ENCODE data around the gene ATP8A1. TPM values are rescaled to one million over a fixed set of nuclear protein-coding genes. Genes with fewer than 3 reads are reported as not detected.

Gene ATP8A1
- total RNA-seq, 2 experiments from 2014 or later: 80.0 to 141 TPM

DNA sequence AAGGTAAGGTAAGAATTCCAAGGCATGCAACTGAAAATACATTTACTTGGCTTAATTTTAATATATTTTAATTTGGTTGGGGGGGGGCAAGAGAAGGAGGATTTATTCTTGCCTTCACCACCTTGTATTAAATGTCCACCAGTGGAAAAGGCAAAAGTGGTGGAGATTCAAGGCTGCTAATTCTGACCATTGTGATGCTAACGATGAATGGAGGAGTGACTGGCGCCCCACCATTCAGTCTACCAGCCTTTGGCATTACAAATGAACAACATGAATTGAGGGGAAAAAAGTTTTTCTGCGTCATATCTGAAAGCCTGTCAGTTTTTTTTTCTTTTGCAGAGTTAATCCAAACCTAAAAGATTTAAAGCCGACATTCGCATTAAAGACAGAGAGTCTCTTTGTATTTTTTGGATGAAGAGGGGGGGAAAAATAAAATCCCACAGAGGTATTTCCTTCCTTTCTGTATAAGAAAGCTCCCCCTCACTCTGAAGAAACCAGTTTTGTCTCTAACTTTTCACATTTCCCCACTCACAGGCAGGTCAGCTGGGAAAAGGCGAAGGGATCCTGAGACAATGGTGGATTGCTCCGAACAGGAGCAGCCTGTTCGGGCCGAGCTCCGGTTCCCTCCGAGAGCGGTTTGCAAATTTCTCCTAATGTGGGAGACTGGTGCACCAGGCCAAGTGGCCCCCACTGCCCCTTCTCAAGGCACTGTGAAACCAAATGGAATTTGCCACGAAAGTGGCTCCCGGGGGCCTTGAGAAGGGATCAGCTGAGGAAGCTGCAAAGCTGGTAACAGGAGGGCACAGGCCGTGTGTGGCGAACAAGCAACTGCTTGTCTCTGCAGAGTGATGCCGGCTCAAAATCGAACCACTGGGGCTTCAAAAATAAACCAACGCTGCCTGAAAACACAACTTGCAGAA is 231.5 kb downstream of the ATP8A1 start:
- Histone ChIP-seq H3K36me3 (ENCODE audit: insufficient read depth, low read length) (peaks cover 73% of the 10 kb centered on the region), H3K27ac (ENCODE audit: low read depth, low read length, poor library complexity, severe bottlenecking) (no peak overlapping the region), H3K9me3 (ENCODE audit: low read length) (no peaks in the 10 kb centered on the region), H3K79me2 (ENCODE audit: insufficient read depth, low read depth, low read length) (no peaks in the 10 kb centered on the region), H2AFZ (ENCODE audit: low read length) (no peak overlapping the region), H3K4me2 (ENCODE audit: low read length) (no peak overlapping the region), H3K4me3 (ENCODE audit: low read depth, low read length, poor library complexity, severe bottlenecking) (no peak overlapping the region), H3K9me2 (ENCODE audit: insufficient read depth, low read length) (no peaks in the 10 kb centered on the region), H4K20me1 (ENCODE audit: insufficient read depth, low read length) (no peaks in the 10 kb centered on the region), H3K4me1 (ENCODE audit: insufficient read depth, low read length, poor library complexity, severe bottlenecking) (no peaks in the 10 kb centered on the region)
- intact Hi-C loops (cut with micrococcal nuclease; ENCODE audit: unreplicated experiment): no loop called here
- ChIA-PET CTCF (ENCODE audit: unreplicated experiment) (no interaction called here), POLR2A (no interaction called here)
- BruUV-seq (replicated peaks): no TSS peak
- TF ChIP-seq EZH2phosphoT487 (IDR thresholded peaks at IDR 0.05; ENCODE audit: borderline replicate concordance, low read depth, low read length): no peak
- TF ChIP-seq, protein P1, sequence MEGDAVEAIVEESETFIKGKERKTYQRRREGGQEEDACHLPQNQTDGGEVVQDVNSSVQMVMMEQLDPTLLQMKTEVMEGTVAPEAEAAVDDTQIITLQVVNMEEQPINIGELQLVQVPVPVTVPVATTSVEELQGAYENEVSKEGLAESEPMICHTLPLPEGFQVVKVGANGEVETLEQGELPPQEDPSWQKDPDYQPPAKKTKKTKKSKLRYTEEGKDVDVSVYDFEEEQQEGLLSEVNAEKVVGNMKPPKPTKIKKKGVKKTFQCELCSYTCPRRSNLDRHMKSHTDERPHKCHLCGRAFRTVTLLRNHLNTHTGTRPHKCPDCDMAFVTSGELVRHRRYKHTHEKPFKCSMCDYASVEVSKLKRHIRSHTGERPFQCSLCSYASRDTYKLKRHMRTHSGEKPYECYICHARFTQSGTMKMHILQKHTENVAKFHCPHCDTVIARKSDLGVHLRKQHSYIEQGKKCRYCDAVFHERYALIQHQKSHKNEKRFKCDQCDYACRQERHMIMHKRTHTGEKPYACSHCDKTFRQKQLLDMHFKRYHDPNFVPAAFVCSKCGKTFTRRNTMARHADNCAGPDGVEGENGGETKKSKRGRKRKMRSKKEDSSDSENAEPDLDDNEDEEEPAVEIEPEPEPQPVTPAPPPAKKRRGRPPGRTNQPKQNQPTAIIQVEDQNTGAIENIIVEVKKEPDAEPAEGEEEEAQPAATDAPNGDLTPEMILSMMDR (conservative IDR thresholded peaks at IDR 0.05; ENCODE audit: low read length): no peak
- no peak for DNase-seq (ENCODE audit: low spot score)

DNA sequence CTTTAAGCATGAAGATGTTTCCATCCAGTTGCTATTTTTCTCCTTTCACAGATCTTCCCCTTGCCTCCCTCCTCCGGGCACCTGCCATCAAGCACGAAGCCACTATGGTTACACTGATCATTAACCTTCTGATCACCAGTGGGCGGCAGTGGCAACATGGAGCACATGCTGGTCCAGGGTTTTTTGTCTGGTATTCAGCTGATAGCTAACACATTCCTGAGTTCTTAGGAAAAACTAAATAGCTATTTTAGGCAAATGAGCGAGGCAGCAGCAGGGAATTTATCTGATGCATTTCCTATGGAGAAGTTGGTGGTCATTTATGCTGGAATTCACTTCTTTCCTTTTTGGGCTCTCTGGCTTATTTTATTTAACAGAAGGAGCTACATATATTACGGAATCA is 236.8 kb downstream of the ATP8A1 start:
- no peak for TF ChIP-seq EZH2phosphoT487 (IDR thresholded peaks at IDR 0.05; ENCODE audit: borderline replicate concordance, low read depth, low read length)
- TF ChIP-seq, protein P1 (conservative IDR thresholded peaks at IDR 0.05; ENCODE audit: low read length): no peak
- Histone ChIP-seq H3K79me2 (ENCODE audit: insufficient read depth, low read depth, low read length) (no peaks in the 10 kb centered on the region), H3K4me1 (ENCODE audit: insufficient read depth, low read length, poor library complexity, severe bottlenecking) (no peaks in the 10 kb centered on the region), H3K4me2 (ENCODE audit: low read length) (no peak overlapping the region), H3K9me3 (ENCODE audit: low read length) (no peaks in the 10 kb centered on the region), H2AFZ (ENCODE audit: low read length) (no peak overlapping the region), H3K4me3 (ENCODE audit: low read depth, low read length, poor library complexity, severe bottlenecking) (no peak overlapping the region), H3K36me3 (ENCODE audit: insufficient read depth, low read length) (peaks cover 90% of the 10 kb centered on the region), H4K20me1 (ENCODE audit: insufficient read depth, low read length) (no peaks in the 10 kb centered on the region), H3K27ac (ENCODE audit: low read depth, low read length, poor library complexity, severe bottlenecking) (no peak overlapping the region), H3K9me2 (ENCODE audit: insufficient read depth, low read length) (no peaks in the 10 kb centered on the region)
- CTCF ChIA-PET (ENCODE audit: unreplicated experiment): no interaction called here
- DNase-seq (ENCODE audit: low spot score): no peak
- POLR2A ChIA-PET: no interaction called here
- intact Hi-C loops (cut with micrococcal nuclease; ENCODE audit: unreplicated experiment): no loop called here
- BruUV-seq (replicated peaks): no TSS peak

DNA sequence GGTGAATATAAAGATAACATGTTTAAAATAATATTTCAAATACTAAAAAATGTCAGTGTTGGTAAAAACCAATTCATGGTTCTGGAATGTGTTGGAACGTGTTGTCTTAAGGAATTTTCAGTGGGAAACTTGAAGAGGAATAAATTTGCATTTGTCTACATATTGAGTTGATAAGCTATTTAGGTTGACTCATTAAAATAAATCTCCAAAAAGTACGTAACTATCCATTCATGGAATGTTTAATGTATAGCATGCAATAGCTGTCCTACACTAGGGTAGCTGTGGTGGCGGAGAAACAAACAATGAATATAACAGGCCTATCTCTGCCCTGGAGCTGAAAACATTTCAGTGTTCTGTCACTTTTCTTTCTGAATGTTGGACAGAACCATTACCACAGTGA is 239.4 kb downstream of the ATP8A1 start:
- intact Hi-C loops (cut with micrococcal nuclease; ENCODE audit: unreplicated experiment): no loop called here
- H3K27ac ChIP-seq (ENCODE audit: low read depth, low read length, poor library complexity, severe bottlenecking): no peak overlapping the region
- H3K79me2 ChIP-seq (ENCODE audit: insufficient read depth, low read depth, low read length): no peaks in the 10 kb centered on the region
- BruUV-seq (replicated peaks): no TSS peak
- CTCF ChIA-PET (ENCODE audit: unreplicated experiment): no interaction called here
- DNase-seq (ENCODE audit: low spot score): no peak
- H2AFZ ChIP-seq (ENCODE audit: low read length): no peak overlapping the region
- no peaks in the 10 kb centered on the region for H4K20me1 ChIP-seq (ENCODE audit: insufficient read depth, low read length)
- no peaks in the 10 kb centered on the region for H3K4me1 ChIP-seq (ENCODE audit: insufficient read depth, low read length, poor library complexity, severe bottlenecking)
- no peak overlapping the region for H3K4me2 ChIP-seq (ENCODE audit: low read length)
- H3K9me2 ChIP-seq (ENCODE audit: insufficient read depth, low read length): no peaks in the 10 kb centered on the region
- H3K9me3 ChIP-seq (ENCODE audit: low read length): no peaks in the 10 kb centered on the region
- peaks cover 97% of the 10 kb centered on the region for H3K36me3 ChIP-seq (ENCODE audit: insufficient read depth, low read length)
- no peak overlapping the region for H3K4me3 ChIP-seq (ENCODE audit: low read depth, low read length, poor library complexity, severe bottlenecking)
- TF ChIP-seq, protein P1 (conservative IDR thresholded peaks at IDR 0.05; ENCODE audit: low read length): no peak
- no peak for TF ChIP-seq EZH2phosphoT487 (IDR thresholded peaks at IDR 0.05; ENCODE audit: borderline replicate concordance, low read depth, low read length)
- POLR2A ChIA-PET: interaction anchor here (0.7 to 1.1 kb wide), 2 partner anchors 12 to 100 kb away, joined by 3 to 8 read pairs; no protein-coding TSS in a partner anchor
